ENCODE data around the gene RBBP6. TPM values are rescaled to one million over a fixed set of nuclear protein-coding genes. Genes with fewer than 3 reads are reported as not detected.

RBBP6 gene
- total and polyA plus RNA-seq, 2 experiments from 2014 or later: 40.2 to 88.9 TPM

GRCh38 chr16:24552705-24553246, 13.4 kb downstream of the RBBP6 start (continued):
- TF ChIP-seq, protein P1, sequence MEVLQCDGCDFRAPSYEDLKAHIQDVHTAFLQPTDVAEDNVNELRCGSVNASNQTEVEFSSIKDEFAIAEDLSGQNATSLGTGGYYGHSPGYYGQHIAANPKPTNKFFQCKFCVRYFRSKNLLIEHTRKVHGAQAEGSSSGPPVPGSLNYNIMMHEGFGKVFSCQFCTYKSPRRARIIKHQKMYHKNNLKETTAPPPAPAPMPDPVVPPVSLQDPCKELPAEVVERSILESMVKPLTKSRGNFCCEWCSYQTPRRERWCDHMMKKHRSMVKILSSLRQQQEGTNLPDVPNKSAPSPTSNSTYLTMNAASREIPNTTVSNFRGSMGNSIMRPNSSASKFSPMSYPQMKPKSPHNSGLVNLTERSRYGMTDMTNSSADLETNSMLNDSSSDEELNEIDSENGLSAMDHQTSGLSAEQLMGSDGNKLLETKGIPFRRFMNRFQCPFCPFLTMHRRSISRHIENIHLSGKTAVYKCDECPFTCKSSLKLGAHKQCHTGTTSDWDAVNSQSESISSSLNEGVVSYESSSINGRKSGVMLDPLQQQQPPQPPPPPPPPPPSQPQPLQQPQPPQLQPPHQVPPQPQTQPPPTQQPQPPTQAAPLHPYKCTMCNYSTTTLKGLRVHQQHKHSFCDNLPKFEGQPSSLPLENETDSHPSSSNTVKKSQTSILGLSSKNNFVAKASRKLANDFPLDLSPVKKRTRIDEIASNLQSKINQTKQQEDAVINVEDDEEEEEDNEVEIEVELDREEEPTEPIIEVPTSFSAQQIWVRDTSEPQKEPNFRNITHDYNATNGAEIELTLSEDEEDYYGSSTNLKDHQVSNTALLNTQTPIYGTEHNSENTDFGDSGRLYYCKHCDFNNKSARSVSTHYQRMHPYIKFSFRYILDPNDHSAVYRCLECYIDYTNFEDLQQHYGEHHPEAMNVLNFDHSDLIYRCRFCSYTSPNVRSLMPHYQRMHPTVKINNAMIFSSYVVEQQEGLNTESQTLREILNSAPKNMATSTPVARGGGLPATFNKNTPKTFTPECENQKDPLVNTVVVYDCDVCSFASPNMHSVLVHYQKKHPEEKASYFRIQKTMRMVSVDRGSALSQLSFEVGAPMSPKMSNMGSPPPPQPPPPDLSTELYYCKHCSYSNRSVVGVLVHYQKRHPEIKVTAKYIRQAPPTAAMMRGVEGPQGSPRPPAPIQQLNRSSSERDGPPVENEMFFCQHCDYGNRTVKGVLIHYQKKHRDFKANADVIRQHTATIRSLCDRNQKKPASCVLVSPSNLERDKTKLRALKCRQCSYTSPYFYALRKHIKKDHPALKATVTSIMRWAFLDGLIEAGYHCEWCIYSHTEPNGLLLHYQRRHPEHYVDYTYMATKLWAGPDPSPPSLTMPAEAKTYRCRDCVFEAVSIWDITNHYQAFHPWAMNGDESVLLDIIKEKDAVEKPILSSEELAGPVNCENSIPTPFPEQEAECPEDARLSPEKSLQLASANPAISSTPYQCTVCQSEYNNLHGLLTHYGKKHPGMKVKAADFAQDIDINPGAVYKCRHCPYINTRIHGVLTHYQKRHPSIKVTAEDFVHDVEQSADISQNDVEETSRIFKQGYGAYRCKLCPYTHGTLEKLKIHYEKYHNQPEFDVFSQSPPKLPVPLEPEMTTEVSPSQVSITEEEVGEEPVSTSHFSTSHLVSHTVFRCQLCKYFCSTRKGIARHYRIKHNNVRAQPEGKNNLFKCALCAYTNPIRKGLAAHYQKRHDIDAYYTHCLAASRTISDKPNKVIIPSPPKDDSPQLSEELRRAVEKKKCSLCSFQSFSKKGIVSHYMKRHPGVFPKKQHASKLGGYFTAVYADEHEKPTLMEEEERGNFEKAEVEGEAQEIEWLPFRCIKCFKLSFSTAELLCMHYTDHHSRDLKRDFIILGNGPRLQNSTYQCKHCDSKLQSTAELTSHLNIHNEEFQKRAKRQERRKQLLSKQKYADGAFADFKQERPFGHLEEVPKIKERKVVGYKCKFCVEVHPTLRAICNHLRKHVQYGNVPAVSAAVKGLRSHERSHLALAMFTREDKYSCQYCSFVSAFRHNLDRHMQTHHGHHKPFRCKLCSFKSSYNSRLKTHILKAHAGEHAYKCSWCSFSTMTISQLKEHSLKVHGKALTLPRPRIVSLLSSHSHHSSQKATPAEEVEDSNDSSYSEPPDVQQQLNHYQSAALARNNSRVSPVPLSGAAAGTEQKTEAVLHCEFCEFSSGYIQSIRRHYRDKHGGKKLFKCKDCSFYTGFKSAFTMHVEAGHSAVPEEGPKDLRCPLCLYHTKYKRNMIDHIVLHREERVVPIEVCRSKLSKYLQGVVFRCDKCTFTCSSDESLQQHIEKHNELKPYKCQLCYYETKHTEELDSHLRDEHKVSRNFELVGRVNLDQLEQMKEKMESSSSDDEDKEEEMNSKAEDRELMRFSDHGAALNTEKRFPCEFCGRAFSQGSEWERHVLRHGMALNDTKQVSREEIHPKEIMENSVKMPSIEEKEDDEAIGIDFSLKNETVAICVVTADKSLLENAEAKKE (CRISPR knock-in tag; IDR thresholded peaks at IDR 0.05): no peak
- no peak for TF ChIP-seq ZNF331 (CRISPR knock-in tag; IDR thresholded peaks at IDR 0.05; ENCODE audit: low read depth)

- Histone ChIP-seq H3K27ac (ENCODE audit: low read depth) (no peak overlapping the region), H3K36me3 (ENCODE audit: insufficient read depth) (peaks cover 30% of the 10 kb centered on the region; the same call in 1 of the 2 replicates), H3K9me2 (ENCODE audit: insufficient read depth) (no peaks in the 10 kb centered on the region), H3K4me3 (no peak overlapping the region), H3K79me2 (replicated peaks; ENCODE audit: insufficient read depth) (peaks cover 19% of the 10 kb centered on the region), H3F3A (replicated peaks; ENCODE audit: low read depth) (no peaks in the 10 kb centered on the region), H3K4me2 (no peak overlapping the region), H2AFZ (no peak overlapping the region), H4K20me1 (replicated peaks; ENCODE audit: insufficient read depth) (peaks cover 10% of the 10 kb centered on the region; the same call in 1 of the 2 replicates), H3K27me3 (ENCODE audit: insufficient read depth) (no peaks in the 10 kb centered on the region), H3K4me1 (ENCODE audit: insufficient read depth) (no peaks in the 10 kb centered on the region)
- TF ChIP-seq ZNF331 (CRISPR knock-in tag; IDR thresholded peaks at IDR 0.05; ENCODE audit: low read depth) (no peak), NANOG (IDR thresholded peaks at IDR 0.05; ENCODE audit: borderline replicate concordance) (no peak), STAT1 (IDR thresholded peaks at IDR 0.05; ENCODE audit: unreplicated experiment) (no peak), JUNB (IDR thresholded peaks at IDR 0.05; ENCODE audit: unreplicated experiment) (no peak), CTCF (conservative IDR thresholded peaks at IDR 0.05; ENCODE audit: low read depth in 2 of 2) (no peak), EZH2phosphoT487 (IDR thresholded peaks at IDR 0.05; ENCODE audit: unreplicated experiment) (no peak), ZNF114 (CRISPR knock-in tag; IDR thresholded peaks at IDR 0.05) (no peak), POLR2AphosphoS5 (IDR thresholded peaks at IDR 0.05; ENCODE audit: low read depth) (no peak)
- DNase-seq (ENCODE audit: low spot score): no peak
- Mint-ChIP-seq H3K27me3 (ENCODE audit: insufficient read depth, low read depth, poor library complexity) (no peaks in the 10 kb centered on the region), H3K27ac (no peak overlapping the region), H3K4me3 (no peak overlapping the region), H3K4me1 (no peaks in the 10 kb centered on the region), H3K36me3 (ENCODE audit: low read depth) (peaks cover 49% of the 10 kb centered on the region), H3K9me3 (no peaks in the 10 kb centered on the region)
- ATAC-seq: no peak
Measured at GRCh38 chr16:24553983-24554382, 14.6 kb downstream of the RBBP6 start.

Measured in GM23338 (cell line).